Measurements from ENCODE around the gene ROR1. TPM values are rescaled to one million over a fixed set of nuclear protein-coding genes. Genes with fewer than 3 reads are reported as not detected.

The ROR1 gene
- total and polyA plus RNA-seq, 2 donors (not counting 1 experiment from before 2014, with no cell fraction given), result 14.5 to 16.5 TPM

GRCh38 chr1:64046891-64047290 is 273.1 kb downstream of the ROR1 start:
- Histone ChIP-seq H3K27me3 (ENCODE audit: control insufficient read depth, insufficient read depth, low read length) (no peaks in the 10 kb centered on the region), H3K79me2 (ENCODE audit: control insufficient read depth, insufficient read depth, low read length) (no peaks in the 10 kb centered on the region), H3K9ac (ENCODE audit: insufficient read depth, low read length) (no peak overlapping the region), H3K27ac (ENCODE audit: insufficient read depth, low read length) (no peak overlapping the region), H3K36me3 (ENCODE audit: control insufficient read depth, insufficient read depth, low read length) (no peaks in the 10 kb centered on the region), H3K4me2 (ENCODE audit: extremely low read depth, insufficient read depth, low read length) (no peak overlapping the region), H2AFZ (ENCODE audit: low read length) (no peak overlapping the region), H3K9me3 (ENCODE audit: control insufficient read depth, insufficient read depth, low read depth, low read length) (no peaks in the 10 kb centered on the region), H3K4me3 (replicated peaks in 1 of 4; ENCODE audit: control extremely low read depth in 1 of 4, insufficient read depth in 1 of 4, low read depth in 3 of 4, low read length in 4 of 4) (no peak overlapping the region), H3K4me1 (ENCODE audit: control insufficient read depth, extremely low read depth, insufficient read depth, low read length) (no peaks in the 10 kb centered on the region), H4K20me1 (ENCODE audit: control insufficient read depth, extremely low read depth, insufficient read depth, low read length) (no peaks in the 10 kb centered on the region)
- no peak for DNase-seq (ENCODE audit: low read depth in 2 of 2)
- TF ChIP-seq CTCF (conservative IDR thresholded peaks at IDR 0.05 in 1 of 2, IDR thresholded peaks at IDR 0.05 in 1 of 2; ENCODE audit: low read depth in 1 of 2, low read length in 2 of 2) (no peak), EZH2 (IDR thresholded peaks at IDR 0.05; ENCODE audit: low read length, missing control alignments) (no peak)

GRCh38 chr1:64047549-64047996 is 273.8 kb downstream of the ROR1 start:
- DNase-seq (ENCODE audit: low read depth in 2 of 2), result no peak

GRCh38 chr1:64049900-64050540 is 276.2 kb downstream of the ROR1 start:
- no peak overlapping the region for H3K27ac ChIP-seq (ENCODE audit: insufficient read depth, low read length)
- no peak overlapping the region for H3K4me3 ChIP-seq (replicated peaks in 1 of 4; ENCODE audit: control extremely low read depth in 1 of 4, insufficient read depth in 1 of 4, low read depth in 3 of 4, low read length in 4 of 4)
- no peaks in the 10 kb centered on the region for H4K20me1 ChIP-seq (ENCODE audit: control insufficient read depth, extremely low read depth, insufficient read depth, low read length)
- TF ChIP-seq CTCF (conservative IDR thresholded peaks at IDR 0.05 in 1 of 2, IDR thresholded peaks at IDR 0.05 in 1 of 2; ENCODE audit: low read depth in 1 of 2, low read length in 2 of 2) (no peak), EZH2 (IDR thresholded peaks at IDR 0.05; ENCODE audit: low read length, missing control alignments) (no peak)
- H2AFZ ChIP-seq (ENCODE audit: low read length), result no peak overlapping the region
- DNase-seq (ENCODE audit: low read depth in 2 of 2), result no peak
- H3K36me3 ChIP-seq (ENCODE audit: control insufficient read depth, insufficient read depth, low read length), result no peaks in the 10 kb centered on the region
- H3K9me3 ChIP-seq (ENCODE audit: control insufficient read depth, insufficient read depth, low read depth, low read length), result no peaks in the 10 kb centered on the region
- H3K27me3 ChIP-seq (ENCODE audit: control insufficient read depth, insufficient read depth, low read length), result no peaks in the 10 kb centered on the region
- H3K4me2 ChIP-seq (ENCODE audit: extremely low read depth, insufficient read depth, low read length), result no peak overlapping the region
- H3K79me2 ChIP-seq (ENCODE audit: control insufficient read depth, insufficient read depth, low read length), result no peaks in the 10 kb centered on the region
- no peaks in the 10 kb centered on the region for H3K4me1 ChIP-seq (ENCODE audit: control insufficient read depth, extremely low read depth, insufficient read depth, low read length)
- no peak overlapping the region for H3K9ac ChIP-seq (ENCODE audit: insufficient read depth, low read length)

More at GRCh38 chr1:64047549-64047996, 273.8 kb downstream of the ROR1 start:
- no peak overlapping the region for H3K4me3 ChIP-seq (replicated peaks in 1 of 4; ENCODE audit: control extremely low read depth in 1 of 4, insufficient read depth in 1 of 4, low read depth in 3 of 4, low read length in 4 of 4)
- no peaks in the 10 kb centered on the region for H3K79me2 ChIP-seq (ENCODE audit: control insufficient read depth, insufficient read depth, low read length)
- H3K9ac ChIP-seq (ENCODE audit: insufficient read depth, low read length), result no peak overlapping the region
- H3K9me3 ChIP-seq (ENCODE audit: control insufficient read depth, insufficient read depth, low read depth, low read length), result no peaks in the 10 kb centered on the region
- TF ChIP-seq EZH2 (IDR thresholded peaks at IDR 0.05; ENCODE audit: low read length, missing control alignments) (no peak), CTCF (conservative IDR thresholded peaks at IDR 0.05 in 1 of 2, IDR thresholded peaks at IDR 0.05 in 1 of 2; ENCODE audit: low read depth in 1 of 2, low read length in 2 of 2) (no peak)
- no peaks in the 10 kb centered on the region for H3K36me3 ChIP-seq (ENCODE audit: control insufficient read depth, insufficient read depth, low read length)
- H3K4me1 ChIP-seq (ENCODE audit: control insufficient read depth, extremely low read depth, insufficient read depth, low read length), result no peaks in the 10 kb centered on the region
- H2AFZ ChIP-seq (ENCODE audit: low read length), result no peak overlapping the region
- H3K27ac ChIP-seq (ENCODE audit: insufficient read depth, low read length), result no peak overlapping the region
- H4K20me1 ChIP-seq (ENCODE audit: control insufficient read depth, extremely low read depth, insufficient read depth, low read length), result no peaks in the 10 kb centered on the region
- no peaks in the 10 kb centered on the region for H3K27me3 ChIP-seq (ENCODE audit: control insufficient read depth, insufficient read depth, low read length)
- no peak overlapping the region for H3K4me2 ChIP-seq (ENCODE audit: extremely low read depth, insufficient read depth, low read length)
